Measurements from ENCODE around the gene OR5P2. TPM values are rescaled to one million over a fixed set of nuclear protein-coding genes. Genes with fewer than 3 reads are reported as not detected.

OR5P2 gene
- total RNA-seq, 2 donors from 2014 or later, result 0.91 TPM; not detected in 1

DNA sequence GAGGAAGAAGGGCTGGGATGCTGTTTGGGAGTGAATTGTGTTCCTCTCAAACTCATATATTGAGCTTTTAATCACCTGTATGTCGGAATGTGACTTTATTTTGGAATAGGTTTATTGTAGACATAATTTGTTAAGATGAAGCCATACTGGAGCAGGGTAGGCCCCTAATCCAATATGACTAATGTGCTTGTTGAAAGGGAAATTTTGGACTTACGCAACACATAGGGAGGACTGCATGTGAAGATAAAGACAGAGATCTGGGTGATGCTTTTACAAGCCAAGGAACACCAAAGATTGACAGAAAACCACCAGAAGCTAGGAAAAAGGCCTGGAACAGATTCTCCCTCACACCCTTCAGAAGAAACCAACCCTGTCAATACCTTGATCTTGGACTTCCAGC, 47.3 kb downstream of the OR5P2 start:
- 94% methylated on average over 2 of the region's 2 CpGs for WGBS
- Histone ChIP-seq H3K4me1 (replicated peaks) (no peaks in the 10 kb centered on the region), H3K9me3 (no peaks in the 10 kb centered on the region), H3K27ac (no peak overlapping the region), H3K36me3 (no peaks in the 10 kb centered on the region), H3K27me3 (replicated peaks; ENCODE audit: insufficient read depth) (no peaks in the 10 kb centered on the region), H3K4me3 (no peak overlapping the region)
- intact Hi-C loops (cut with DNase I), result no loop called here
- TF ChIP-seq POLR2AphosphoS5 (IDR thresholded peaks at IDR 0.05) (no peak), POLR2A (IDR thresholded peaks at IDR 0.05) (no peak)
- TF ChIP-seq, protein P1, sequence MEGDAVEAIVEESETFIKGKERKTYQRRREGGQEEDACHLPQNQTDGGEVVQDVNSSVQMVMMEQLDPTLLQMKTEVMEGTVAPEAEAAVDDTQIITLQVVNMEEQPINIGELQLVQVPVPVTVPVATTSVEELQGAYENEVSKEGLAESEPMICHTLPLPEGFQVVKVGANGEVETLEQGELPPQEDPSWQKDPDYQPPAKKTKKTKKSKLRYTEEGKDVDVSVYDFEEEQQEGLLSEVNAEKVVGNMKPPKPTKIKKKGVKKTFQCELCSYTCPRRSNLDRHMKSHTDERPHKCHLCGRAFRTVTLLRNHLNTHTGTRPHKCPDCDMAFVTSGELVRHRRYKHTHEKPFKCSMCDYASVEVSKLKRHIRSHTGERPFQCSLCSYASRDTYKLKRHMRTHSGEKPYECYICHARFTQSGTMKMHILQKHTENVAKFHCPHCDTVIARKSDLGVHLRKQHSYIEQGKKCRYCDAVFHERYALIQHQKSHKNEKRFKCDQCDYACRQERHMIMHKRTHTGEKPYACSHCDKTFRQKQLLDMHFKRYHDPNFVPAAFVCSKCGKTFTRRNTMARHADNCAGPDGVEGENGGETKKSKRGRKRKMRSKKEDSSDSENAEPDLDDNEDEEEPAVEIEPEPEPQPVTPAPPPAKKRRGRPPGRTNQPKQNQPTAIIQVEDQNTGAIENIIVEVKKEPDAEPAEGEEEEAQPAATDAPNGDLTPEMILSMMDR (IDR thresholded peaks at IDR 0.05), result no peak
- DNase-seq (ENCODE audit: low spot score), result no peak

Other genes with a start within 250 kb of the OR5P2 start
- 10 to 100 TPM; 14.1 to 52.5 TPM for gene CYB5R2, start 123.4 kb downstream of the OR5P2 start, total RNA-seq
- 1 to 10 TPM in 1 of 2 donors, not detected in 1; 1.8 TPM for gene OVCH2, start 90.5 kb downstream of the OR5P2 start, total RNA-seq
- under 1 TPM in 1 of 2 donors, not detected in 1; 0.73 TPM for gene OR5P3, start 33.9 kb upstream of the OR5P2 start, total RNA-seq
- gene OR10A6, start 134.3 kb upstream of the OR5P2 start, total RNA-seq, result not detected
- not detected for gene OR10A3, start 144.8 kb upstream of the OR5P2 start, total RNA-seq
- not detected for gene NLRP10, start 168.5 kb upstream of the OR5P2 start, total RNA-seq
- 100 to 1,000 TPM; 321 to 473 TPM for gene EIF3F, start 190.4 kb upstream of the OR5P2 start, total RNA-seq